Measurements from ENCODE around the gene KLF7. TPM values are rescaled to one million over a fixed set of nuclear protein-coding genes. Genes with fewer than 3 reads are reported as not detected.

The KLF7 gene
- total and polyA plus RNA-seq, 9 of the 15 experiments (the other 6 are each of a cell fraction or from before 2014, with no cell fraction given), result 0.04 to 0.54 (median 0.07) TPM

- TF ChIP-seq REST (IDR thresholded peaks at IDR 0.05; ENCODE audit: borderline replicate concordance), result no peak
- TF ChIP-seq REST (CRISPR knock-in tag; IDR thresholded peaks at IDR 0.05; ENCODE audit: low read depth), result peak; percentile 53; the same call in 1 of the 2 replicates
- TF ChIP-seq ATF1 (CRISPR knock-in tag; IDR thresholded peaks at IDR 0.05), result no peak
- TF ChIP-seq ATF1 (tag; IDR thresholded peaks at IDR 0.05), result peak; percentile 26
- TF ChIP-seq SOX6 (IDR thresholded peaks at IDR 0.05), result peak; percentile 65; the same call in 1 of the 2 replicates
- peak; percentile 72; the same call in 1 of the 2 replicates for TF ChIP-seq PHF8 (IDR thresholded peaks at IDR 0.05; ENCODE audit: borderline replicate concordance, low read length)
- no peak for TF ChIP-seq TAF7 (tag; IDR thresholded peaks at IDR 0.05)
- TF ChIP-seq GTF2E2 (tag; IDR thresholded peaks at IDR 0.05), result 0 out of 2 replicates have a peak, but pooled peaks have one; percentile 68
- TF ChIP-seq FIP1L1 (IDR thresholded peaks at IDR 0.05; ENCODE audit: low read depth, low read length, poor library complexity, severe bottlenecking), result peak; percentile 40
- TF ChIP-seq SMAD4 (CRISPR knock-in tag; conservative IDR thresholded peaks at IDR 0.05), result peak; percentile 24; the same call in 1 of the 2 replicates
- no peak for TF ChIP-seq ZNF785 (CRISPR knock-in tag; IDR thresholded peaks at IDR 0.05)
- TF ChIP-seq NR2C1 (IDR thresholded peaks at IDR 0.05), result no peak
- TF ChIP-seq NR2C1 (tag; IDR thresholded peaks at IDR 0.05), result 0 out of 2 replicates have a peak, but pooled peaks have one; percentile 17
- TF ChIP-seq E2F6 (IDR thresholded peaks at IDR 0.05; ENCODE audit: borderline replicate concordance in 1 of 2, extremely low read depth in 1 of 2, insufficient read depth in 1 of 2, insufficient read length in 1 of 2, low read depth in 1 of 2, low read length in 1 of 2, poor library complexity in 1 of 2, severe bottlenecking in 1 of 2), result peak; percentile 49 to 91
- TF ChIP-seq ZFX (CRISPR knock-in tag; IDR thresholded peaks at IDR 0.05), result peak; percentile 82
- TF ChIP-seq RBFOX2 (IDR thresholded peaks at IDR 0.05; ENCODE audit: low read depth, low read length), result peak; percentile 86
- no peak for TF ChIP-seq ZNF507 (tag; conservative IDR thresholded peaks at IDR 0.05)
- TF ChIP-seq MBD2 (IDR thresholded peaks at IDR 0.05; ENCODE audit: borderline replicate concordance, low read depth), result no peak
- no peak for TF ChIP-seq PRMT5 (CRISPR knock-in tag; IDR thresholded peaks at IDR 0.05)
- peak; percentile 13; the same call in 1 of the 2 replicates for TF ChIP-seq FOSL1 (tag; conservative IDR thresholded peaks at IDR 0.05)
Observed at GRCh38 chr2:207166349-207167098, 776 bp upstream of the KLF7 start (continued).
